Measurements from ENCODE around the gene LIMK2.

DNA sequence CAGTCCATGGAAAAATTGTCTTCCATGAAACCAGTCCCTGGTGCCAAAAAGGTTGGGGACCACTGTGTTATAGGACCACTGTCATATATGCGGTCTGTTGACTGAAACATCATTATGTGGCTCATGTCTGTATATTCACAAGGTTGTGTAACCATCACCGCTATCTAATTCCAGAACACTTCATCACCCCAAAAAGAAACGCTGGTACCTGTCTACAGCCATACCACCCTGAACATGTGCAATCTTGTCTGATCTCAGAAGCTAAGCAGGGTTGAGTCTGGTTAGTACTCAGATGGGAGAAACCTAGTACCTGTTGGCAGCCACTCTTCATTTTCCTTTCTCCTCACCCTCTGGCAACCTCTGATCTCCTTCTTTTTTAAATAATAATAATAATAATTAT is 93.1 kb downstream of the LIMK2 start:
- TF ChIP-seq, protein P1, sequence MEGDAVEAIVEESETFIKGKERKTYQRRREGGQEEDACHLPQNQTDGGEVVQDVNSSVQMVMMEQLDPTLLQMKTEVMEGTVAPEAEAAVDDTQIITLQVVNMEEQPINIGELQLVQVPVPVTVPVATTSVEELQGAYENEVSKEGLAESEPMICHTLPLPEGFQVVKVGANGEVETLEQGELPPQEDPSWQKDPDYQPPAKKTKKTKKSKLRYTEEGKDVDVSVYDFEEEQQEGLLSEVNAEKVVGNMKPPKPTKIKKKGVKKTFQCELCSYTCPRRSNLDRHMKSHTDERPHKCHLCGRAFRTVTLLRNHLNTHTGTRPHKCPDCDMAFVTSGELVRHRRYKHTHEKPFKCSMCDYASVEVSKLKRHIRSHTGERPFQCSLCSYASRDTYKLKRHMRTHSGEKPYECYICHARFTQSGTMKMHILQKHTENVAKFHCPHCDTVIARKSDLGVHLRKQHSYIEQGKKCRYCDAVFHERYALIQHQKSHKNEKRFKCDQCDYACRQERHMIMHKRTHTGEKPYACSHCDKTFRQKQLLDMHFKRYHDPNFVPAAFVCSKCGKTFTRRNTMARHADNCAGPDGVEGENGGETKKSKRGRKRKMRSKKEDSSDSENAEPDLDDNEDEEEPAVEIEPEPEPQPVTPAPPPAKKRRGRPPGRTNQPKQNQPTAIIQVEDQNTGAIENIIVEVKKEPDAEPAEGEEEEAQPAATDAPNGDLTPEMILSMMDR (conservative IDR thresholded peaks at IDR 0.05; ENCODE audit: low read depth, low read length), result no peak
- TF ChIP-seq EZH2 (IDR thresholded peaks at IDR 0.05; ENCODE audit: borderline replicate concordance, low read depth, low read length, poor library complexity, severe bottlenecking), result no peak
